GM12878 (cell line): ENCODE results near the gene USP25. TPM values are rescaled to one million over a fixed set of nuclear protein-coding genes. Genes with fewer than 3 reads are reported as not detected.

ENCODE experiments used
- ATAC-seq: fragments of 200-7000 bp; cut with Tn5 transposase; 3 replicates; pipeline ENCODE4 v1.9.1; 2020; ENCODE audit warnings: mild to moderate bottlenecking, moderate library complexity
- BruUV-seq: library from RNA; stranded (reverse); fragments of 400-500 nt; replicated peaks from 2 replicates; lab custom pipeline; 2021; lab: Mats Ljungman, UMichigan
- CTCF ChIA-PET: fragments of 300-600 bp; sonication (Branson Sonifier 250); formaldehyde crosslinking; extraction: SDS; loops from one replicate; lab custom pipeline; 2021; ENCODE audit warnings: inconsistent platforms; lab: Yijun Ruan, JAX
- POLR2A ChIA-PET: fragments of 350-600 bp; formaldehyde crosslinking; extraction: SDS; loops from one replicate; lab custom pipeline; 2021; ENCODE audit warnings: inconsistent platforms; lab: Charles Lee
- RAD21 ChIA-PET: fragments of 300-600 bp; sonication (Branson Sonifier 250); formaldehyde crosslinking; loops from one replicate; lab custom pipeline; 2023; ENCODE audit warnings: antibody characterized with exemption; ENCODE audit not compliant: unreplicated experiment; lab: Charles Lee
- SMC1A ChIA-PET: fragments of 300-600 bp; sonication (Branson Sonifier 250); formaldehyde crosslinking; loops from one replicate; lab custom pipeline; 2023; ENCODE audit not compliant: unreplicated experiment, uncharacterized antibody; lab: Charles Lee
- DNase-seq: peaks from one replicate; pipeline ENCODE4 v3.0.0-alpha.2; 2011; ENCODE audit warnings: low read depth, low spot score
- FAIRE-seq: peaks from 3 replicates; lab custom pipeline; 2011; peaks lifted over from hg19 to GRCh38; lab: Jason Lieb, UNC
- H2AFZ ChIP-seq: 2 replicates; pipeline ENCODE4 v1.6.0; 2011; ENCODE audit warnings: low read depth, low read length, control low read depth; ENCODE audit not compliant: control insufficient read depth
- H3K27ac ChIP-seq: 2 replicates; pipeline ENCODE4 v1.5.1; 2011; ENCODE audit warnings: control low read depth; ENCODE audit not compliant: control insufficient read depth, insufficient read depth
- H3K27me3 ChIP-seq, 2 experiments: replicated peaks in 1 of 2; 2 replicates each; pipeline versions ENCODE4 v1.6.0 to v1.6.1; 2011; ENCODE audit warnings: low read length in 1 of 2; ENCODE audit not compliant: control insufficient read depth in 2 of 2, insufficient read depth in 2 of 2
- H3K36me3 ChIP-seq, 2 experiments: 2 replicates each; pipeline ENCODE4 v1.5.1; 2011; ENCODE audit warnings: low read length in 1 of 2; ENCODE audit not compliant: control insufficient read depth in 2 of 2, insufficient read depth in 2 of 2
- H3K4me1 ChIP-seq: 2 replicates; pipeline ENCODE4 v1.6.1; 2011; ENCODE audit warnings: mild to moderate bottlenecking, low read length, moderate library complexity, mixed read lengths; ENCODE audit not compliant: control insufficient read depth, insufficient read depth
- H3K4me2 ChIP-seq: 2 replicates; pipeline ENCODE4 v1.6.0; 2011; ENCODE audit warnings: control low read depth; ENCODE audit not compliant: control insufficient read depth, insufficient read depth
- H3K4me3 ChIP-seq: fragments of 200-600 bp; sonication (generic); 2 replicates; pipeline ENCODE4 v1.5.1; 2016
- H3K79me2 ChIP-seq: 2 replicates; pipeline ENCODE4 v1.6.0; 2011; ENCODE audit warnings: low read length; ENCODE audit not compliant: control insufficient read depth, insufficient read depth
- H3K9ac ChIP-seq: 2 replicates; pipeline ENCODE4 v1.8.0; 2011; ENCODE audit warnings: low read length, control low read depth, mixed read lengths; ENCODE audit not compliant: control insufficient read depth, insufficient read depth
- H3K9me3 ChIP-seq: replicated peaks from 3 replicates; pipeline ENCODE4 v1.5.1; 2011; ENCODE audit warnings: mild to moderate bottlenecking, low read length; ENCODE audit not compliant: control insufficient read depth, insufficient read depth
- H4K20me1 ChIP-seq: 2 replicates; pipeline ENCODE4 v1.6.0; 2011; ENCODE audit not compliant: control insufficient read depth, insufficient read depth
- BCL11A ChIP-seq: IDR thresholded peaks from 2 replicates; pipeline ENCODE4 v1.6.1; 2011; ENCODE audit warnings: low read depth, low read length
- BHLHE40 ChIP-seq, 2 experiments: fragments of 450-650 bp in 1 of 2; IDR thresholded peaks; 2 replicates each; pipeline ENCODE4 v1.6.1; 2011 to 2017; ENCODE audit warnings: low read depth in 2 of 2, borderline replicate concordance in 1 of 2, improper control_type of control experiment in 1 of 2, low read length in 1 of 2, mild to moderate bottlenecking in 1 of 2
- CBX5 ChIP-seq: sonication (generic); IDR thresholded peaks from 2 replicates; pipeline ENCODE4 v1.6.1; 2016; ENCODE audit warnings: low read depth, moderate library complexity, mild to moderate bottlenecking, inconsistent platforms
- E2F4 ChIP-seq: IDR thresholded peaks from 2 replicates; pipeline ENCODE4 v1.6.1; 2012; ENCODE audit warnings: low read depth, low read length, improper control_type of control experiment
- FOXK2 ChIP-seq: fragments of 450-650 bp; IDR thresholded peaks from 2 replicates; pipeline ENCODE4 v1.6.1; 2017; ENCODE audit warnings: mild to moderate bottlenecking, moderate library complexity
- HDGF ChIP-seq: fragments of 450-650 bp; IDR thresholded peaks from 2 replicates; pipeline ENCODE4 v1.6.1; 2016; ENCODE audit warnings: antibody characterized with exemption
- IKZF1 ChIP-seq: fragments of 450-650 bp; conservative IDR thresholded peaks from 2 replicates; pipeline ENCODE4 v1.6.1; 2017; ENCODE audit warnings: antibody characterized with exemption, mild to moderate bottlenecking
- IRF4 ChIP-seq: IDR thresholded peaks from 2 replicates; pipeline ENCODE4 v1.6.1; 2011; ENCODE audit warnings: low read depth, low read length
- LARP7 ChIP-seq: fragments of 450-650 bp; IDR thresholded peaks from 2 replicates; pipeline ENCODE4 v1.6.1; 2017; ENCODE audit warnings: mild to moderate bottlenecking
- MEF2B ChIP-seq: fragments of 450-650 bp; IDR thresholded peaks from 2 replicates; pipeline ENCODE4 v1.6.1; 2018; ENCODE audit warnings: mild to moderate bottlenecking, moderate library complexity; ENCODE audit not compliant: partially characterized antibody, poor library complexity, severe bottlenecking
- PAX8 ChIP-seq: fragments of 450-650 bp; IDR thresholded peaks from 2 replicates; pipeline ENCODE4 v1.6.1; 2017; ENCODE audit warnings: mild to moderate bottlenecking, moderate library complexity
- POLR2AphosphoS2 ChIP-seq: IDR thresholded peaks from 2 replicates; pipeline ENCODE4 v1.6.1; 2011; ENCODE audit warnings: low read depth, mild to moderate bottlenecking, low read length, improper control_type of control experiment, moderate library complexity
- POLR2AphosphoS5 ChIP-seq: IDR thresholded peaks from 2 replicates; pipeline ENCODE4 v1.6.1; 2011; ENCODE audit warnings: mild to moderate bottlenecking, low read length, inconsistent platforms
- RAD51 ChIP-seq: fragments of 450-650 bp; IDR thresholded peaks from 2 replicates; pipeline ENCODE4 v1.6.1; 2016; ENCODE audit warnings: moderate library complexity, mild to moderate bottlenecking, inconsistent platforms
- RBBP5 ChIP-seq: fragments of 200-600 bp; sonication (generic); conservative IDR thresholded peaks from 2 replicates; pipeline ENCODE4 v1.6.1; 2016
- STAT3 ChIP-seq: IDR thresholded peaks from 2 replicates; pipeline ENCODE4 v1.6.1; 2011; ENCODE audit warnings: low read depth, low read length, improper control_type of control experiment
- TCF12 ChIP-seq: IDR thresholded peaks from 2 replicates; pipeline ENCODE4 v1.6.1; 2011; ENCODE audit warnings: low read depth, mild to moderate bottlenecking, low read length
- USF2 ChIP-seq: IDR thresholded peaks from 2 replicates; pipeline ENCODE4 v1.6.1; 2011; ENCODE audit warnings: low read depth, low read length, improper control_type of control experiment, borderline replicate concordance
- ZSCAN29 ChIP-seq: fragments of 450-650 bp; IDR thresholded peaks from 2 replicates; pipeline ENCODE4 v1.6.1; 2017; ENCODE audit warnings: mild to moderate bottlenecking, moderate library complexity
- ZZZ3 ChIP-seq: IDR thresholded peaks from 2 replicates; pipeline ENCODE4 v1.6.1; 2011; ENCODE audit warnings: low read depth; ENCODE audit not compliant: control insufficient read depth, insufficient read length
- WGBS: methylation state at CpG from one replicate; pipeline ENCODE4 v1.1.6; 2016; ENCODE audit warnings: low lambda C conversion rate; ENCODE audit not compliant: insufficient replicate concordance, insufficient coverage; ENCODE audit errors: missing lambda C conversion rate; 5-methylcytosine and 5-hydroxymethylcytosine counted together
- in situ Hi-C: fragments of 300-500 bp; cut with MboI; formaldehyde crosslinking; loops from 9 replicates; pipeline ENCODE4 v1.14.3; 2018; ENCODE audit warnings: mixed read lengths
- intact Hi-C: fragments of 100-400 bp; cut with micrococcal nuclease; formaldehyde crosslinking; loops from one replicate; pipeline ENCODE4 v1.14.2; 2022; ENCODE audit not compliant: unreplicated experiment
- polyA plus RNA-seq, 11 experiments: library from polyadenylated mRNA; depleted of rRNA in 4 of 11; unstranded in 6 of 11; stranded (reverse) in 5 of 11; fragments of >200 nt; fragmentation: Nextera tagmentation in 4 of 11; fragmentation: Illumina TruSeq in 1 of 11; extraction: Ambion mirVana in 4 of 11; extraction: Trizol in 1 of 11; gene quantifications; 1 replicate in 1 of 11; 2 replicates in 10 of 11; pipeline versions ENCODE4 v1.2.1 to v1.2.3, GENCODE V29; 2011 to 2016; ENCODE audit warnings: inconsistent platforms in 2 of 11, missing spikeins in 2 of 11, low read depth in 1 of 11
- total RNA-seq, 4 experiments: library from RNA; depleted of rRNA in 3 of 4; stranded (reverse); fragments of >200 nt in 3 of 4; fragmentation: Illumina TruSeq in 1 of 4; extraction: Trizol in 1 of 4; gene quantifications; 2 replicates each; pipeline versions ENCODE4 v1.2.1 to v1.2.3, GENCODE V29; 2013 to 2021

USP25 gene
- total and polyA plus RNA-seq, 10 of the 15 experiments (the other 5 are each of a cell fraction or from before 2014, with no cell fraction given) = 1.5 to 31.3 (median 23.4) TPM

GRCh38 chr21:15729346-15729673 is 472 bp upstream of the USP25 start:
- Histone ChIP-seq H3K4me1 (peaks cover 6% of the 10 kb centered on the region; the same call in 1 of the 2 replicates), H3K79me2 (peaks cover 39% of the 10 kb centered on the region), H3K36me3 (no peaks in the 10 kb centered on the region), H3K9ac (no peak overlapping the region), H3K4me3 (peak overlapping the region; percentile 55), H3K27me3 (peaks cover 0 to 2% of the 10 kb centered on the region in 2 experiments; a peak in 1 of 4 replicates), H4K20me1 (no peaks in the 10 kb centered on the region), H3K9me3 (no peaks in the 10 kb centered on the region), H3K27ac (no peak overlapping the region), H3K4me2 (peak overlapping the region; percentile 87)
- no peak for ATAC-seq
- intact Hi-C loops (no loop called here), in situ Hi-C loops (loop anchor here (5.0 to 25.0 kb wide), 5 partner anchors 692 to 1883 kb away; partner anchors contain the start of genes BTG3 and HSPA13)
- ChIA-PET CTCF (interaction anchor here (1.3 to 1.4 kb wide), 2 partner anchors 97 to 140 kb away, joined by 3 to 10 read pairs; no protein-coding TSS in a partner anchor), RAD21 (interaction anchor here (1.2 kb wide), 1 partner anchor 142 kb away, joined by 3 read pairs; no protein-coding TSS in a partner anchor), SMC1A (interaction anchor here (1.7 kb wide), 1 partner anchor 92 kb away, joined by 5 read pairs; no protein-coding TSS in a partner anchor), POLR2A (no interaction called here)
- 6% methylated on average over 11 of the region's 11 CpGs for WGBS
- FAIRE-seq = no peak
- BruUV-seq = no TSS peak
- no peak for DNase-seq
- TF ChIP-seq RAD51 (no peak), STAT3 (no peak), LARP7 (no peak), ZSCAN29 (no peak), RBBP5 (no peak), E2F4 (no peak), TCF12 (no peak), POLR2AphosphoS5 (no peak), POLR2AphosphoS2 (no peak), MEF2B (no peak), BCL11A (no peak), FOXK2 (no peak), ZZZ3 (no peak), USF2 (no peak), IKZF1 (no peak), PAX8 (no peak), BHLHE40 (IDR thresholded peaks at IDR 0.05; ENCODE audit: borderline replicate concordance in 1 of 2, low read depth in 2 of 2, low read length in 1 of 2) (no peak), IRF4 (no peak), HDGF (no peak), CBX5 (no peak)
- TF ChIP-seq, all 136 proteins: peak for 0
- peak overlapping the region; percentile 80 for H2AFZ ChIP-seq
